Trophoblast cell (in vitro differentiated cells and primary cell): ENCODE data around the gene USP5.

Experiments used
- DNase-seq, 2 donors: peaks; one replicate each; pipeline ENCODE4 v3.0.0-alpha.2; 2016
- H2AFZ ChIP-seq: 2 replicates; pipeline ENCODE4 v1.6.1; 2013; ENCODE audit warnings: low read length, moderate library complexity, mild to moderate bottlenecking; ENCODE audit not compliant: insufficient read depth, poor library complexity
- H2AK5ac ChIP-seq: 2 replicates; pipeline ENCODE4 v1.6.1; 2013; ENCODE audit warnings: mild to moderate bottlenecking, low read length
- H2BK120ac ChIP-seq: 2 replicates; pipeline ENCODE4 v1.6.1; 2013; ENCODE audit warnings: low read length, mild to moderate bottlenecking, moderate library complexity; ENCODE audit not compliant: insufficient read depth, poor library complexity
- H2BK12ac ChIP-seq: 2 replicates; pipeline ENCODE4 v1.6.1; 2013; ENCODE audit warnings: mild to moderate bottlenecking, low read length, moderate library complexity
- H2BK5ac ChIP-seq: 2 replicates; pipeline ENCODE4 v1.6.1; 2013; ENCODE audit warnings: low read length, low read depth, moderate library complexity, mild to moderate bottlenecking; ENCODE audit not compliant: poor library complexity
- H3K14ac ChIP-seq: 2 replicates; pipeline ENCODE4 v1.6.1; 2013; ENCODE audit warnings: mild to moderate bottlenecking, low read length
- H3K18ac ChIP-seq: 2 replicates; pipeline ENCODE4 v1.6.1; 2013; ENCODE audit warnings: mild to moderate bottlenecking, low read length
- H3K23ac ChIP-seq: 2 replicates; pipeline ENCODE4 v1.6.1; 2013; ENCODE audit warnings: low read length
- H3K27ac ChIP-seq: 2 replicates; pipeline ENCODE4 v1.5.1; 2013; ENCODE audit warnings: low read depth, mild to moderate bottlenecking, inconsistent platforms, low read length, moderate library complexity
- H3K27me3 ChIP-seq: 2 replicates; pipeline ENCODE4 v1.6.1; 2013; ENCODE audit warnings: inconsistent platforms, mild to moderate bottlenecking, low read length, moderate library complexity; ENCODE audit not compliant: insufficient read depth
- H3K36me3 ChIP-seq, 2 experiments: 1 replicate in 1 of 2; 2 replicates in 1 of 2; pipeline ENCODE4 v1.6.1; 2013; ENCODE audit warnings: low read length in 2 of 2, mild to moderate bottlenecking in 2 of 2, moderate library complexity in 1 of 2; ENCODE audit not compliant: insufficient read depth in 2 of 2, control insufficient read depth in 1 of 2
- H3K4ac ChIP-seq: 2 replicates; pipeline ENCODE4 v1.6.1; 2013; ENCODE audit warnings: low read depth, mild to moderate bottlenecking, low read length, moderate library complexity
- H3K4me1 ChIP-seq, 2 experiments: 1 replicate in 1 of 2; 2 replicates in 1 of 2; pipeline ENCODE4 v1.6.1; 2013; ENCODE audit warnings: low read length in 2 of 2, mild to moderate bottlenecking in 2 of 2, moderate library complexity in 1 of 2; ENCODE audit not compliant: insufficient read depth in 2 of 2, control insufficient read depth in 1 of 2
- H3K4me2 ChIP-seq: 2 replicates; pipeline ENCODE4 v1.6.1; 2013; ENCODE audit warnings: inconsistent platforms, mild to moderate bottlenecking, low read length, moderate library complexity
- H3K4me3 ChIP-seq: 2 replicates; pipeline ENCODE4 v1.5.1; 2013; ENCODE audit warnings: mild to moderate bottlenecking, low read depth, low read length, inconsistent platforms
- H3K79me1 ChIP-seq: one replicate; pipeline ENCODE4 v1.6.1; 2013; ENCODE audit warnings: low read length
- H3K79me2 ChIP-seq: 2 replicates; pipeline ENCODE4 v1.6.1; 2013; ENCODE audit warnings: low read length, mild to moderate bottlenecking; ENCODE audit not compliant: control insufficient read depth, insufficient read depth, poor library complexity
- H3K9ac ChIP-seq: 2 replicates; pipeline ENCODE4 v1.6.1; 2013; ENCODE audit warnings: mild to moderate bottlenecking, low read length
- H3K9me3 ChIP-seq: 2 replicates; pipeline ENCODE4 v1.6.1; 2013; ENCODE audit warnings: low read depth, mild to moderate bottlenecking, control low read depth, inconsistent platforms, low read length; ENCODE audit not compliant: insufficient read depth
- H4K12ac ChIP-seq: 2 replicates; pipeline ENCODE4 v1.6.1; 2013; ENCODE audit warnings: low read depth, mild to moderate bottlenecking, low read length, moderate library complexity
- H4K8ac ChIP-seq: 2 replicates; pipeline ENCODE4 v1.6.1; 2013; ENCODE audit warnings: low read depth, mild to moderate bottlenecking, low read length, moderate library complexity
- H4K91ac ChIP-seq: one replicate; pipeline ENCODE4 v1.6.1; 2013; ENCODE audit warnings: low read depth, mild to moderate bottlenecking, low read length, moderate library complexity
- WGBS: extraction: QIAGEN DNeasy Blood & Tissue Kit; methylation state at CpG from one replicate; pipeline ENCODE4 v1.1.7; 2013; ENCODE audit warnings: missing lambda C conversion rate; ENCODE audit not compliant: insufficient read length, insufficient coverage; ENCODE audit errors: extremely low coverage; 5-methylcytosine and 5-hydroxymethylcytosine counted together

USP5 gene

DNA sequence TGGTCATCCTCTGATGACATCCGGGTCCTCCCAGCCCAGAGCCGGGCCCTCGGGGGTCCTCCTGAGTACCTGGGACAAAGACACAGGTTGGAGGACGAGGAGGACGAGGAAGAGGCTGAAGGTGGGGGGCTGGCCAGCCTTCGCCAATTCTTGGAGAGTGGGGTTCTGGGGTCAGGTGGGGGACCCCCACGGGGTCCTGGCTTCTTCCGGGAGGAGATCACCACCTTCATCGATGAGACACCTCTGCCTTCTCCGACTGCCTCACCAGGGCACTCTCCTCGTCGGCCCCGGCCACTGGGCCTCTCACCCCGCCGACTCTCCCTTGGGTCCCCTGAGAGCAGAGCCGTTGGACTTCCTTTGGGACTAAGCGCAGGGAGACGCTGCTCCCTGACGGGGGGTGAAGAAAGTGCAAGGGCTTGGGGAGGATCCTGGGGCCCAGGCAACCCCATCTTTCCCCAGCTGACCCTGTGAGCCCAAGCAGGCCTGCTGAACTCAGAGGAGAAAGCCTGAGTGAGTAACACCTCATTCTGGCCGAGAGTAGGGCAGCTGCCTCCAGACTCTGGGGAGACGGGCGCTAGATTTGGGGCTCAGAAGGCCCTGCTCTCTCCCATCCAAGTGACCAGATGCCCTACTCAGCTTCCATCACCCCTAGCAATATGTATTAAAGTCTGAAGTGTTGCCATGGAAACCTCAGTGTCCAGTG lies 25.1 kb upstream of the USP5 start:
- Histone ChIP-seq H2BK5ac (no peak overlapping the region), H3K79me1 (peaks cover 11% of the 10 kb centered on the region), H3K4me2 (peak overlapping the region; percentile 25), H3K18ac (no peak overlapping the region), H4K12ac (no peak overlapping the region), H3K14ac (no peak overlapping the region), H3K27me3 (no peaks in the 10 kb centered on the region), H3K4me1 (peaks cover 8 to 29% of the 10 kb centered on the region in 2 experiments), H4K8ac (no peak overlapping the region), H2BK120ac (no peak overlapping the region), H3K4ac (no peak overlapping the region), H3K36me3 (peaks cover 17 to 21% of the 10 kb centered on the region in 2 experiments), H3K9ac (no peak overlapping the region), H3K23ac (no peak overlapping the region), H3K79me2 (peaks cover 8% of the 10 kb centered on the region), H3K27ac (no peak overlapping the region), H2BK12ac (no peak overlapping the region), H4K91ac (no peak overlapping the region), H2AFZ (no peak overlapping the region), H3K4me3 (no peak overlapping the region), H2AK5ac (no peak overlapping the region), H3K9me3 (no peaks in the 10 kb centered on the region)
- whole genome bisulfite sequencing, result no CpG with 5 or more reads among the region's 22 CpGs
- no peak for DNase-seq

DNA sequence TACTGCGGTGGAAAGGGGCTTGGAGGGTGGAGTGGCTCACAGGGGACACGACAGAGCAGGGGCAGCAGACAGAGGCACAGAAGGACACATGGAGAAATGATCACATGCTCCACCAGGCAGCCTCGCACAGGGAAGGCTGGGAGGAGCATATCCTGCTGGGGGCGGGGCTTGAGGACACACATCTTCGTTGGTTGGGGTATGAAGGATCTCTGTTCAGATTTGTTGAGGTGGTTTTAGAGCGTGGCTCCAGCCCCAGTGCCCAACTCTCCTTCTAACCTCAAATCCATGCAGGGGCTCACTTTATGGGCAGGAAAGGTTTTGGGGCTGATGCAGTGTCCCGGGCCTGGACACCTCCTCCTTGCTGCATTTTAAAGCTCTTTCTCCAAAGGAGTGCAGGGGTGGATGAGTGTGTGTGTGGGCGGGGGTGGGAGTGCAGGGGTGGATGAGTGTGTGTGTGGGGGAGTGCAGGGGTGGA lies 24.5 kb upstream of the USP5 start:
- Histone ChIP-seq H2BK12ac (no peak overlapping the region), H3K9me3 (no peaks in the 10 kb centered on the region), H3K36me3 (peaks cover 21 to 25% of the 10 kb centered on the region in 2 experiments), H2BK120ac (no peak overlapping the region), H3K4me1 (peaks cover 4 to 23% of the 10 kb centered on the region in 2 experiments), H2BK5ac (no peak overlapping the region), H3K27me3 (no peaks in the 10 kb centered on the region), H2AFZ (no peak overlapping the region), H3K79me1 (peaks cover 10% of the 10 kb centered on the region), H3K14ac (no peak overlapping the region), H3K79me2 (peaks cover 8% of the 10 kb centered on the region), H3K4ac (no peak overlapping the region), H3K4me2 (peak overlapping the region; percentile 25), H4K12ac (no peak overlapping the region), H3K4me3 (no peak overlapping the region), H3K9ac (no peak overlapping the region), H2AK5ac (no peak overlapping the region), H4K8ac (no peak overlapping the region), H3K18ac (no peak overlapping the region), H3K23ac (no peak overlapping the region), H3K27ac (no peak overlapping the region), H4K91ac (no peak overlapping the region)
- no CpG with 5 or more reads among the region's 8 CpGs for WGBS
- DNase-seq, result peak in 1 of 2 donors; percentile 33

DNA sequence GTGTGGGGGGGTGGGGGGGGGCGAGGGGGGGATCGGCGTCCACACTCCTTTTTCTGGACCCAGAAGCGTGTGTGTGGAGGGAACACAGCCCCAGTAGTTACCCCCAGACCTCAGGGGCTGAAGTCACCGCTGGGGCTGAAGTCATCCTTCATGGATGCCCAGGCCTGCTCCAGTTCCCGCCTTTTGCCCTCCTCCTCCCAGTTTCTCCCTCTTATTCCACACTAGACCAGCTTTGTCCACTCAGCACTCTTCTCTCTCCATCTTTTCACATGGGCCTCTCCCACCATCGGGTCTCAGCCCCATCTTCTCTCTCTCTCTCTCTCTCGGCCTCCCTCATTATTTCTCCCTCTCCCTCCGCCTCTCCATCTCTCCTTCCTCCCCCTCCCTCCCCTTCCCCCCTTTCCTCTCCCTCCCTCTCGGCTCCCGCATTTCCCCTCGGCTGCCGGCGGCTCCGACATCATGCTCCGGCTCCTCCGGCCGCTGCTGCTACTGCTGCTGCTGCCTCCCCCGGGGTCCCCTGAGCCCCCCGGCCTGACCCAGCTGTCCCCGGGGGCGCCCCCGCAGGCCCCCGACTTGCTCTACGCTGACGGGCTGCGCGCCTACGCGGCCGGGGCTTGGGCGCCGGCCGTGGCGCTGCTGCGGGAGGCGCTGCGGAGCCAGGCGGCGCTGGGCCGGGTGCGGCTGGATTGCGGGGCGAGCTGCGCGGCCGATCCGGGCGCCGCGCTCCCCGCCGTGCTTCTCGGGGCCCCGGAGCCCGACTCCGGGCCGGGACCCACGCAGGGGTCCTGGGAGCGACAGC lies 23.8 kb upstream of the USP5 start, which contains the start of gene P3H3:
Gene P3H3, plus strand, starts transcription at position 426 of the 799 bp plus-strand sequence. Its CDS starts 34 bp downstream, at position 460.
- Histone ChIP-seq H4K8ac (peak within 1 kb of the TSS; percentile 81), H4K91ac (peak within 1 kb of the TSS; percentile 91), H4K12ac (peak within 1 kb of the TSS; percentile 94), H2BK5ac (peak within 1 kb of the TSS; percentile 24), H3K4me2 (peak within 1 kb of the TSS; percentile 97), H3K27me3 (no peaks in the 10 kb centered on the region), H3K18ac (peak within 1 kb of the TSS; percentile 96), H3K79me1 (peaks cover 10% of the 10 kb centered on the region), H2AFZ (peak within 1 kb of the TSS; percentile 97), H2AK5ac (peak within 1 kb of the TSS; percentile 92), H3K4me1 (peaks cover 0 to 20% of the 10 kb centered on the region in 2 experiments), H3K79me2 (peaks cover 8% of the 10 kb centered on the region), H3K9me3 (no peaks in the 10 kb centered on the region), H3K14ac (peak within 1 kb of the TSS; percentile 97), H2BK12ac (peak within 1 kb of the TSS; percentile 10), H2BK120ac (peak within 1 kb of the TSS; percentile 81), H3K27ac (no peak within 1 kb of the TSS), H3K9ac (peak within 1 kb of the TSS; percentile 82), H3K23ac (no peak within 1 kb of the TSS), H3K36me3 (peaks cover 21 to 25% of the 10 kb centered on the region in 2 experiments), H3K4me3 (peak within 1 kb of the TSS; percentile 82), H3K4ac (peak within 1 kb of the TSS; percentile 90)
- peak in 1 of 2 donors; percentile 18 for DNase-seq
- WGBS, result no CpG with 5 or more reads among the region's 60 CpGs

DNA sequence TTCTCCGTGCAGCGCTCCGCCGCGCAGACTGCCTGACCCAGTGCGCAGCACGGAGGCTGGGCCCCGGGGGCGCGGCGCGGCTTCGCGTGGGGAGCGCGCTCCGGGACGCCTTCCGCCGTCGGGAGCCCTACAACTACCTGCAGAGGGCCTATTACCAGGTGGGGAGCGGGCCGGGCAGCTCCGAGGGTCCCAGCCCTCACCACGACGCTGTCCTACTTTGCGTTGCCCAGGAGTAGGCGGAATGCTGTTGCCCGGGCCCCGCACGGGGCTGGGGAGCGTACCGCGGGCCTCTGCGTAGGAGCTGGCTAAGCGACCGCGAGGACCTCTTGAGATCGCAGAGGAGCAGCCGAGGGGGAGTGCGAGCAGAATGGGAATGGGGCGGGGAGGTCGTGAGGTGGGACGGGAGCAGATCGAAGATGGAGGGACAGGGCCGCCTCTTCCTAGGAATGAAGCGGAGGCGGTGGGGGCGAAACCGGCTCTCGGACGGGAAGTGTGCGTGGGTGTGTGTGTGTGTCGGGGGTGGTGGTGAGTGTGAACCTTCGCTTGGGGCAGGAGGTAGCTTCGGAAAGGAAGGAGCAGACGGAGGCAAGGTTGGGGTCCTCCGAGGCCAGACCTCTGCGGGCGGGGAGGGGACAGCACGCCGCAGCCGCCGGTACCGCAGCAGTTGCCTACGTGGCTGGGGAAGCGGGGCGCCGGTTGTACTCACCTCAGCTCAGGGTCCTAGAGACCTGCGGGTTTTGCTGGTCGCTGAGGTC lies 23.0 kb upstream of the USP5 start:
- H3K36me3 ChIP-seq, result peaks cover 28 to 32% of the 10 kb centered on the region in 2 experiments
- peak overlapping the region; percentile 97 for H3K4me2 ChIP-seq
- H2BK5ac ChIP-seq, result peak overlapping the region; percentile 24
- H3K9ac ChIP-seq, result peak overlapping the region; percentile 82
- peak overlapping the region; percentile 82 for H3K4me3 ChIP-seq
- peaks cover 0 to 16% of the 10 kb centered on the region in 2 experiments for H3K4me1 ChIP-seq
- no peak for DNase-seq
- no peak overlapping the region for H3K23ac ChIP-seq
- H3K79me1 ChIP-seq, result peaks cover 10% of the 10 kb centered on the region
- H3K14ac ChIP-seq, result peak overlapping the region; percentile 97
- H2BK12ac ChIP-seq, result peak overlapping the region; percentile 10
- peak overlapping the region; percentile 94 for H4K12ac ChIP-seq
- peak overlapping the region; percentile 96 for H3K18ac ChIP-seq
- peak overlapping the region; percentile 92 for H2AK5ac ChIP-seq
- H3K4ac ChIP-seq, result peak overlapping the region; percentile 90
- no peaks in the 10 kb centered on the region for H3K9me3 ChIP-seq
- WGBS, result no CpG with 5 or more reads among the region's 71 CpGs
- no peaks in the 10 kb centered on the region for H3K27me3 ChIP-seq
- peaks cover 8% of the 10 kb centered on the region for H3K79me2 ChIP-seq
- peak overlapping the region; percentile 81 for H2BK120ac ChIP-seq
- H4K91ac ChIP-seq, result peak overlapping the region; percentile 91
- peak overlapping the region; percentile 97 for H2AFZ ChIP-seq
- H3K27ac ChIP-seq, result no peak overlapping the region
- H4K8ac ChIP-seq, result peak overlapping the region; percentile 81
